Muscle of back (tissue), 11 donors: ENCODE data around the gene GSTCD. TPM values are rescaled to one million over a fixed set of nuclear protein-coding genes. Genes with fewer than 3 reads are reported as not detected.
A peak's percentile ranks its signal among the peaks of the same experiment; 100 is the strongest.
"Not testable (repeated sequence)": the region's sequence is repeated elsewhere in the genome, so short reads cannot be mapped to it uniquely, and the experiment has no call there.

Experiments used
- DNase-seq, 3 donors: peaks; one replicate each; pipeline versions ENCODE4 v3.0.0 to v3.0.0-alpha.2; 2013
- polyA plus RNA-seq, 10 donors: library from polyadenylated mRNA; unstranded; fragments of 120-200 nt; gene quantifications; one replicate each; pipeline ENCODE4 v1.2.1, GENCODE V29; 2013; ENCODE audit not compliant: insufficient read length in 10 of 10

The GSTCD gene
- polyA plus RNA-seq, 10 donors: 5.6 to 12.5 (median 9.1) TPM

- no peak for DNase-seq
Measured at GRCh38 chr4:105714932-105715331, 6.3 kb downstream of the GSTCD start.

- DNase-seq: peak; percentile 25 to 56 (median 30)
Measured at GRCh38 chr4:105715692-105716278, 7.2 kb downstream of the GSTCD start.

- no peak for DNase-seq
Measured at GRCh38 chr4:105719204-105719603, 10.6 kb downstream of the GSTCD start.

GRCh38 chr4:105725623-105726022 is 17.0 kb downstream of the GSTCD start:
- DNase-seq: no peak

GRCh38 chr4:105729895-105730294 is 21.3 kb downstream of the GSTCD start:
- not testable (repeated sequence) for DNase-seq

GRCh38 chr4:105735217-105735616 is 26.6 kb downstream of the GSTCD start:
- not testable (repeated sequence) for DNase-seq

GRCh38 chr4:105741548-105741947 is 33.0 kb downstream of the GSTCD start:
- DNase-seq: no peak

GRCh38 chr4:105748222-105748621 is 39.6 kb downstream of the GSTCD start:
- no peak for DNase-seq

- DNase-seq: no peak
Measured at GRCh38 chr4:105751718-105752299, 43.2 kb downstream of the GSTCD start.

- DNase-seq: no peak
Measured at GRCh38 chr4:105753361-105753760, 44.8 kb downstream of the GSTCD start.

GRCh38 chr4:105755375-105755774 is 46.8 kb downstream of the GSTCD start:
- DNase-seq: no peak

GRCh38 chr4:105758958-105759357 is 50.4 kb downstream of the GSTCD start:
- DNase-seq: no peak

- DNase-seq: peak in 1 of 3 donors; percentile 61
Measured at GRCh38 chr4:105765690-105766407, 57.3 kb downstream of the GSTCD start.

GRCh38 chr4:105767579-105767978 is 59.0 kb downstream of the GSTCD start:
- DNase-seq: no peak

GRCh38 chr4:105770524-105770923 is 61.9 kb downstream of the GSTCD start:
- DNase-seq: not testable (repeated sequence)

- not testable (repeated sequence) for DNase-seq
Measured at GRCh38 chr4:105772065-105772464, 63.5 kb downstream of the GSTCD start.

- DNase-seq: not testable (repeated sequence)
Measured at GRCh38 chr4:105775760-105776415, 67.3 kb downstream of the GSTCD start.

GRCh38 chr4:105780176-105780575 is 71.6 kb downstream of the GSTCD start:
- DNase-seq: peak in 2 of 3 donors; percentile 3 to 21

- no peak for DNase-seq
Measured at GRCh38 chr4:105784761-105785160, 76.2 kb downstream of the GSTCD start.

- no peak for DNase-seq
Measured at GRCh38 chr4:105785792-105786191, 77.2 kb downstream of the GSTCD start.

- DNase-seq: no peak
Measured at GRCh38 chr4:105786748-105787147, 78.2 kb downstream of the GSTCD start.

GRCh38 chr4:105797225-105797624 is 88.6 kb downstream of the GSTCD start:
- no peak for DNase-seq
